Myocyte (in vitro differentiated cells): ENCODE results near the gene PPP2R5E. TPM values are rescaled to one million over a fixed set of nuclear protein-coding genes. Genes with fewer than 3 reads are reported as not detected.
"Not testable (repeated sequence)": the region's sequence is repeated elsewhere in the genome, so short reads cannot be mapped to it uniquely, and the experiment has no call there.

Experiments used
- DNase-seq: peaks from one replicate; pipeline ENCODE4 v3.0.0-alpha.2; 2012; ENCODE audit warnings: low read depth
- total RNA-seq: library from RNA; depleted of rRNA; stranded (reverse); fragments of >200 nt; gene quantifications from 2 replicates; pipeline ENCODE4 v1.2.3, GENCODE V29; 2014

The PPP2R5E gene
- total RNA-seq, 1 donor from 2014 or later: 13.7 TPM

DNA sequence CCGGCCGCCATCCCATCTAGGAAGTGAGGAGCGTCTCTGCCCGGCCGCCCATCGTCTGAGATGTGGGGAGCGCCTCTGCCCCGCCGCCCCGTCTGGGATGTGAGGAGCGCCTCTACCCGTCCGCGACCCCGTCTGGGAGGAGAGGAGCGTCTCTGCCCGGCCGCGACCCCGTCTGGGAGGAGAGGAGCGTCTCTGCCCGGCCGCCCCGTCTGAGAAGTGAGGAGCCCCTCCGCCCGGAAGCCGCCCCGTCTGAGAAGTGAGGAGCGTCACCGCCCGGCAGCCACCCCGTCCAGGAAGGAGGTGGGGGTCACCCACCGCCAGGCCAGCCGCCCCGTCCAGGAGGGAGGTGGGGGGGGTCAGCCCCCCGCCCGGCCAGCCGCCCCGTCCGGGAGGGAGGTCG lies 20.7 kb downstream of the PPP2R5E start:
- DNase-seq: not testable (repeated sequence)

DNA sequence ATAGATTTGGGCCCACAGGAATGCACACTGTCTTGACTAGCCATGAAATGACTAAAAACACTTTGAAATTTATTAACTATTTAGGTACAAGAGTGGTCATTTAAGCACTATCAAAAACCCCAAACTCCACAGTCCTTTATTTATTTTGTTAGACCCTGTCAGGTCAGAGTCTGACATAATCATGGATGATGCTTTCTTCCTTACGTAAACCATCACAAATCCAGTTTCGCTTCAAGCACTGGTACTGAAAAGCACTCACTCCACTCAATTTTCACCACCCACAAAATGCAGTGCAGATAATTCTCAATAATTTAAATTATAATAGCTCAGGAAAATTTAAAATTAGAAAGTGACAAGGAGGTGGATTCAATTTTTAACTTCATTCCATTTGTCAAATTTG lies 25.8 kb downstream of the PPP2R5E start:
- DNase-seq: no peak

DNA sequence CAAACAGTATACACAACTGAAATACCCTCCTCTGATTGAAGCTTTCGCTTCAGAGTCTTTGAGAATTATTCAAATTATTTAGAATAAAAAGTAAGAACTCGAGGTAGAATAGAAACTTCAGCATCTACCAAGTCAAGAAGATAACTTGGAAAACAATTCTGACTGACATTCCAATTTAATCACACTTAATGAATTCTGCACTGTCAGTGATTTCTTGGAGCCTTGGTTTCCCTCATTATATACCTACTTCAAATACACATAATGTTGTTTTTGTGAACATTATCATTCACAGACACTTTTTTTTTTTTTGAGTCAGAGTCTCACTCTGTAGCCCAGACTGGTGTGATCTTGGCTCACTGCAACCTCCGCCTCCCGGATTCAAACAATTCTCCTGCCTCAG lies 27.9 kb downstream of the PPP2R5E start:
- DNase-seq: no peak

DNA sequence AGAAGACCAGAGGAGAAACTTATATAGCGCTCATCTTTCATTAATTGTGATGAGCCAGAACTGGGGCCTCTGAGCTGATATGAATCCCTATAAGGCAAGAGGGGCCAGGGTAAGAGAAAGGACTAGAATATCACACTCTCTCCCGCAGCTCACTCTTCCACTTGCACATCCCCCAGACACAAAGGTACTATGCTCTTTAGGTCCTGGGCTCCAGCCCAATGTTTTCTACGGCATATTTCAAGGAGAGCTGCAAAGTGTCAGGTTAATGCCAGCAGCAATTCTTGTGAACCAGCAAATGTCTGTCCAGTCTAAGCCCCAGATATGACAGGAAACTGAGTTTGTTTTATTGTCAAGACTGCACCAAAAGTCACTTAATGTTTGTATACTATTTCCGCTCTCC lies 29.4 kb downstream of the PPP2R5E start:
- no peak for DNase-seq

DNA sequence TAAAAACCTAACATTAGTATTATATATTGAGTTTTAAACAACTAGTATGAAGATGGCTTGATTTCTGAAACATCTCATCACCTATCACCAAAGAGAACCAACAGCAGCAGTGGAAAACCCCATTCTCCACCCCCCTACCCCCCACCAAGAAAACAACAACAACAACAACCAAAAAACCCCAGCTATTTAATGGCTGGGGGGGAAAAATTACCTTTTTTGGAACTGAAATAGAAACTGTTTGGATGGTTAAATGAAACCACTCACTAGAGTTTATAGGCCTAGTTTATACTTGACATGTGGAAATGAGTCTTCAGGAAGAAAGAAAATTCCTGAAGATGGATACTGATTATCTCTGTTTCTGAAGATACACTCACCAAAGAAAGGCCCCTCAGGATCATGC lies 30.3 kb downstream of the PPP2R5E start:
- no peak for DNase-seq

DNA sequence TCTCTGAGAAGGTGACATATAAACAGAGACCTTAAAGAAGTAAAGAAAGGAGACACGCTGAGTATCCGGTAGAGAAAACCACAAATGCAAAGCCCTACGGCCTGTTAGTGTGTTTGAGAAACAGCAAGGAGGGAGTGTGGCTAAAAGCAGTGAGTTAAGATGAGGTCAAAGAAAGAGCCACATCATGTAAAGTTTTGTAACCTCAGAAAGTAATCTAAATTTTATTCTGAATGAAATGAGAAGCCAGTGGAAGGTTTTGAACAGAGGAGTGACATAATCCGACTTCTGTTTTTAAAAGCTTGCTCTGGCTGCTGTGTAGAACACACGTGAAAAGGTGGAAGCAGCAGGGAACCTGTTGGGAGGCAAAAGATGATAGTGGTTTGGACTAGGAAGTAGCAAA lies 32.6 kb downstream of the PPP2R5E start:
- no peak for DNase-seq

DNA sequence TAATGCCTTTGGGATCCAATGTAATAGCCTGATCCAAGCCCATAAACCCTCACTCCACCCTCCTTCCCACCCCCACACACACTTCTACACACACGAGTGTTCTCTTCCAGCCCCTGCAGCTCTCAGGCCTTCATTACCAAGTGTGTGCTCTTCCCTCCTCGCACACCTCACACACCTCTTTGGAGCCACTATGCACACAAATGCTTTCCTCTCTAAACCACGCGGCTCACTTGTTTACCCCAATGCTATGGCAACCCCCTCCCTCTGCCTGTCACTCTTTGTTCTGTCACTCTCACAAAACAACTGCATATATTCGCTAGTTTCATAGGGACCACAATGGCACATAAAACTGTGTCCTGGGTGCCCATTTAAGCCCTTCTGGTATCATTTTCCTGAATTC lies 35.1 kb downstream of the PPP2R5E start:
- no peak for DNase-seq

DNA sequence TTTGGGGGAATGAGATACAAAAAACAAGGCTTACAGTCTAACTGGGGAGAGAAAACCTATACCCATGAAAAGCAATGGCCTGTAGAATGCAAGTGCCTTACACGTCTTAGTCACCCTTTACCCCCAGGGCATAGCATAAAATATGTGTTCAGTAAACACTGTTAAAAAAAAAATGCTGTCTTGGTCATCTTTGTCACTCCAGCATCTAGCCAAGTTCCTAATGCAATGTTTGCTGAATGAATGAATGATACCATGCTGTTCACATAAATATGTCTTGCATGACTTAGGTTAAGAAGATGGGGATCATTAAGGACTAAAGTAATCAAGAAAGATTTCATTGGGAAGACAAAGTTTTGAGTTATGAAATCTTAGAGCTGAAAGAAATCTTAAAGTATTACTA lies 38.5 kb downstream of the PPP2R5E start:
- no peak for DNase-seq

DNA sequence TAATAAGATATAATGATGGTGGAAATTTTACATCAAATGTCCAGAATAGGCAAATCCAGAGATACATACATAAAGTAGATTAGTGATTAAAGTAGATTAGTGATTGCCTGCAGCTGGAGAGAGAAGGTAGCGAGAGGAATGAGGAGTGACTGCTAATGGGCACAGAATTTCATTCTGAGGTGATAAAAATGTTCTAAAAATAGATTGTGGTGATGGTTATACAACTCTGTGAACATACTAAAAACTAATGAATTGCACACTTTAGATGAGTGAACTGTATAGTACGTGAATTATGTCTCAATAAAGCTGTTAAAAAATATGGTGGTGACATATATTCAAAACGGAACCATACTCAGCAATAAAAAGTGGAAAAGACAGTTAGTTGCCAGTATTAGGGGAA lies 41.7 kb downstream of the PPP2R5E start:
- no peak for DNase-seq

DNA sequence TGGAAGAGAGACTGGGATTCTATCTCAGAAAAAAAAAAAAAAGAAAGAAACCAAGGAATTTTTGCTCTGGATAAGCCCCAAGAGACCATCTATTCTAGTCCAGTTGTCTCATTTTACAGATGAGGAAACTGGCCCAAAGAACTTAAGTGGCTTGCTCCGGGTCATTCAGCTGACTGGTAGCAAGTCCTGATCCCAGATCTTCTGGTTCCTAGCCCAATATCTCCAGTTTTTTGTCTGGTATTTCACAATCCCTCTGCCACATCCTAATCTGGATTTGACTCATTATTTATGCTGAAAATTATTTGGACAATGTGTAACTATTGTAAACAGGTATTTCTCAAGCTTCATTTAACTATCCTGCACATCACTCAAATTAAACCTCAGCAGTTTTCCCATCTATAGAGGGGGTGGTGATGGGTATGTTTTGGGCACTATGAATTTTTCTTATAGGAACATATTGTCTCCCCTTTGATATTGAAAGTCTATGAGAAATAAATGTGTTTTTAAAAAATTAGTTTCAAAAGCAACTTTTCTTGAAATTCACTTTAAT lies 43.4 kb downstream of the PPP2R5E start:
- no peak for DNase-seq

DNA sequence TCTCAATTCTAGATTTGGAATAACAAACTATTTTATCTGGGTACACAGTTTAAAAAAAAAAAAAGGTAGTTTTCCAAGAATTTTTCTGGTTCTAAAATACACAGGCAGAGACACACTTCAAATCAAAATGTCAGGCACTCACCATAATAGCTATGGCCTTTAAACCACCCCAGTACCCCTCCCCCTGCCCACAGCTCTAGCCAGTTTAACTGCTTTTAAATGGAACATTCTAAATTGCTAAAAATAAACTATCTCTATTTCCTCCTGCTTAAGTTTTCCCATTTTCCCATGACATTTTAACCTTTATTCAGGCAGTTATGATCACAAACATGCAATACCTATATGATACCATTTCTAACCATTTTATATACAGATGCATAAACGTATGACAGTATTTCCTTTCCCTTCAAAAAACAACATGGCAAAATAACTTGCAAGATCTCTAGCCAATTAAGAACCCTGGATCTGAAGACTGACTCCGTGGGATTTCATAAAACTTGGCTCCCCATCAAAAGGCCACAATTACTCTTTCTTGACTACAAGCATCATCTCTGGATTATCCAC lies 46.3 kb downstream of the PPP2R5E start:
- no peak for DNase-seq

DNA sequence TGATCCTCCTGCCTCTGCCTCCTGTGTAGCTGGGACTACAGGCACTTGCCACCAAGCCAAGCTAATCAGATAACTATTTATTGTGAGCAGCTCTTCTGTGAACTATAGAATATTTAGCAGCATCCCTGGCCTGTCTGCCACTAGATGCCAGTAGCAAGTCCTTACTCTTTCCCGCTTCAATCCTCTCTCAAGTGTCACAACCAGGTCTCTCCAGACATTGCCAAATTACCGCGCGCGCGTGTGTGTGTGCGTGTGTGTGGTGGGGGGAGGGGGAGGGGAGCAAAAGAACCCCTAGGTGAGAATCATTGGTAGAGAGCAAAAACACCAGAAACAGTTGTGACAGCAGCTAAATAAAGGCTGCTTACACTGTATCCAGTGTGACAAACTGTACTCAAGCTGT lies 49.9 kb downstream of the PPP2R5E start:
- no peak for DNase-seq

DNA sequence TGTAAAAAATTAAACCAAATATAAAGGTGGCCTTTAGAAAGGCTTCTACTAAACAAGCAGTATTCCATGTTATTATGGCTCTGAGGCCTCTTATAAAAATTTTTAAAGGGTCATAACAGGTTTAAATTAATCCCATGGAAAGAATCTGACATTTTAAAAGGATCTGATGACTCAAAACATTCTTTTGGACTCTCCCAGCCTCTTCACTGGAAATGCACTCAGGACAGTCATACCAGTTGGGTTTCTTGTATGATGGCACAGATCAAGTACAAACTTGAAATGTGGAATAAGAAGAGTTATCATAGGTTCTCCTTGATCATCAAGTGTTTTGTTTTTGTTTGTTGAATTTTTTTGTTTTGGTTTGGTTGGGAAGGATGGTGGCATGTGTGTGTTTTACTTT lies 50.8 kb downstream of the PPP2R5E start:
- peak; percentile 66 for DNase-seq

DNA sequence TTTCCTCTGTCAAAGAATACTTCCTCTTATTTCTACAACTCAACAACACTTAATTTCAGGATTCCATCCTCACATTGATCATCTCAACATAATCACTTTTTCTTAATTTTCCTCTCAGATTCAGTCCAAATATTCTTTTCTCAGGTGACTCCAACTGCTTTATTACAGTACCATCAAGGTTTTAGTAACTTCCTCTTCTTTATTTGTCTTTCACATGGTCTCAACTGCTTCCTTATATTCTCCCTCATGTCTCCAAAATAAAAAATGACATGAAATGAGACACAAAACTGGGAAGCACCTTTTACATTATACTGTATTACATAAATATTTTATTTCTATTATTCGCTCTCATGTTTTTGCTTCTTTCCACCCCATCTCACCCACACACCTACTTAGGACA lies 55.5 kb downstream of the PPP2R5E start:
- DNase-seq: no peak

DNA sequence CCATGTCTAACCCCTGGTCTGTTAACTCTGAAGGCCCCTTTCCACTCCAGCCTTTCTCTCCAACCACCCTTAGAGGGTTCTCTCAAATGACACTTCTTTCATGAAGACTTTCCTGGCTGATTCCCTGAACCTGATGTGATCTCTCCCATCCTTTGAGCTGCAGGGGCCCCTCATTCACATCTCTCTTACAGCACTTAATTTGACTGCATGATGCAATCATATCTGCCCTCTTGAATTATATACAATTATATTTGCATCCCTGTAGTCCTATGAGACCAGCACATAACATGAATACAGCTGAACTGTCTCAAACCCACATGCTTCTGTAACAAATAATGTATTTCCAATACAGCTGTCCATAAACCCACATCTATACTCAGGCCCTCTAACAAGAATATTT lies 56.4 kb downstream of the PPP2R5E start:
- DNase-seq: no peak

DNA sequence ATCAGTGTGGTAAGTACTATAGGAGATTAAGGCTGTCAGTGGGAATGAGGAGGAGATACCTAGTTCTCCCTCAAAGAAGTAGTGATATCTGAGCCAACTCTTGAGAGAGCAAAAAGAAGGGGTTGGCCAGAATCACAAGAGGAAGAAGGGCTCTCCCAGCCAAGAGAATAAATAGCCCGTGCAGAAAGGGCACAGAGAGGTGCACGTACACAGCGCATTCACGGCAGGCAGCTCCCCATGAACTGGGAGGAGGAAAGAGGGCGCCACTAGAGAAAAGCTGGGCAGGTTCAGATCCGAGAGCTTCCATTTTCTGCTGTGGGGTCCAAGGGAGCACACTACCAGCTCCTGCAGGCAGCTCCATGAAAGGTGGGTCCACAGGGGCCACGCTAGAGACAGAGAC lies 59.9 kb downstream of the PPP2R5E start:
- DNase-seq: no peak

DNA sequence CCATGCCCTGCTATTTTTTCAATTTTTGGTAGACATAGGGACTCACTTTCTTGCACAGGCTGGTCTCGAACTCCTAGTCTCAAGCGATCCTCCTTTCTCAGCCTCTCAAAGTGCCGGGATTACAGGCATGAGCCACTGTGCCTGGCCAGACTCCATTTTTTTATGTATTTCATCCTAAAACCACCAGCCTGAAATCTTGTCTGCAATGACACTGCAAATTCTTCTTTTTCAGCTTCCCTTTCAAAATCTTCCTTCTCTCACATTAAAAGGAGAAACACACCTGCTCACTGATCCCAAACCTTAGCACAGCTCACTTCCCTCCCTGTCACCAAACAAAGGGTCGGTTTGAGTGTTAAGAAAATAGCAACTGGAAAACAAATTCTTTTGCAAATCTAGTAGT lies 62.6 kb downstream of the PPP2R5E start:
- DNase-seq: no peak

DNA sequence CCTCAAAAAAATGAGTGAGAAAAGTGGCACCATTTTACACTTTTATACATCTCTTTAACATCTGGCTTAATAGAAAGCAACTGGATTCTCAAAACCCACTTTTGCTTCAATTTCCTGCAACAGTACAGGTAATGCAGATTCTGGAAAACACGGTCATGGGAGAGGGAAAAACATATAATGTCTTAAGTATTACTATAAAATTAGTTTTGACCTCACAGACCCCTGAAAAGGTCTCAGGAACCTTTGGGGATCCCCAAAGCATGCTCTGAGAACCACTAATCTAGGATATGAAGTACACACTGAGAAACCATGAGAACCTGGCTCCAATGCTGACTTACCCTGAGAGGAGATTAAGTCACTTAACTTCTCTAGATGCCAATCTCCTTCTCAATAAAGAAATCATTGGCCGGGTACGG lies 64.7 kb downstream of the PPP2R5E start:
- no peak for DNase-seq

DNA sequence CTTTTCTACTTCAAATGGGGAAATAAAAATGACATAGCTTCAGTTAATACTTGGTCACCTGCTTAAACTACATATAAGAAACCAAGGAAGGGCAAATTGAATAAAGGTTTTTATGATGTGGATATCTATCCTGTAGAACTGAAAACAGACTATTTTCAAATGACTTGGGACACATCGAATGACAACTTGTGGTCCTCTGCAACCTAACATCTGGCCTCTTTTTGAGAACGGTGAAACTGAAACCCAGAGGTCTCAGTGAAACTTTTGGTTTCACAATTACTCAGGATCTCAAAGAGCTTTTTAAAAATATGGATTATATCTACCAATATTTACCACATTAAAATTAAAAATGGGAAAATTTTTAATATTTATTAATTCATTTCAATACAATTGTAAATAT lies 65.2 kb downstream of the PPP2R5E start:
- no peak for DNase-seq

DNA sequence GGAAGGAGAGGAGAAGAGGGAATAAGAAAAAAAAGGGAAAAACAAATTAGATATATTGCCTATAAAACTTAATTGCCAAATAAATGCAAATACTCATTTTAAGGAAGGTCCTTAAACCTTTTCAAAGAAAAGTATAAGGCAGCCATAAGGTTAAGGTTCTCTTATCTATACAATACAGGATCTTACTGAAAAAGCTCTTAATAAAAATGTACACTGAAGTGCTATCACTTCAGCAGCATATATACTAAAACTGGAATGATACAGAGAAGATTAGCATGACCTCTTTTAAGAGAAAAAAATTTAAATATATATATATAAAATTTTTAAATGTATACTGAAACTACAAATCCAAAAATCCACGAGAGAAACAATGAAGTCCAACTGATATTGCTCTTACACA lies 65.6 kb downstream of the PPP2R5E start:
- DNase-seq: no peak

DNA sequence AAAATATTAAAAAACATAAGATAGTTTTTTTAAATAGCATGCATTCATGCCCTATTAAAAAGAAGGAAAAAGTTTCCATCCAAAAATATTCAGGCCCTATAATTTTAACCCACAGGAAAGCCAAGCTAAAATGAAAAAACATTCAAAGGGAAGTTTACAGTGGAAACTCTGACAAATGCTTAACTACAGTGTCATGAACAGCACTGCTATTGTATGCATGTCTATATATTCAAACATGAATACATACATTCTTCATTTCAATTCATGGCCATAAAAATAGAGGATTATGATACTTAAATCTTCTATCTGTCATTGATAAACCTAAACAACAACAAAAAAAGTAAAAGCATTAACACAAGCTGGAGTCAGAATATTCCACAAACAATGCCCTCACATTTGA lies 67.4 kb downstream of the PPP2R5E start:
- DNase-seq: no peak

DNA sequence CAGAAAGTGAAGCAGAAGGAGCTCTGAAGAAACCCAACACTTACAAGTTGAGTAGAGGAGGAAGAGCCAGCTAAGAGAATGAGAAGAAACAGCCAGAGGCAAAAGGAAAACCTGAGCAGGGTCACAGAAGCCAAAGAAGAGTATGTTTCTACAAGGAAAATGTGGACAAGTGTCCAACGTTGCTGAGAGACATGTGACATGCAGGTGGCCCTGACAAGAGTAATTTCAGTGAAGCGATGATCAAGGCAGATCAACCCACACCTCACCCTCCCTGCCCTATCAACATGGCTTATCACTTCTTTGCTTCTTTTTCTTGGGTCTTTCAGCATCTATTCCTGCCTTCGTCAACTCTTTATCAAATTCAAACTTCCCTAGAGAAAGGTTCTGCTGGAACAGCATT lies 68.3 kb downstream of the PPP2R5E start:
- DNase-seq: no peak

DNA sequence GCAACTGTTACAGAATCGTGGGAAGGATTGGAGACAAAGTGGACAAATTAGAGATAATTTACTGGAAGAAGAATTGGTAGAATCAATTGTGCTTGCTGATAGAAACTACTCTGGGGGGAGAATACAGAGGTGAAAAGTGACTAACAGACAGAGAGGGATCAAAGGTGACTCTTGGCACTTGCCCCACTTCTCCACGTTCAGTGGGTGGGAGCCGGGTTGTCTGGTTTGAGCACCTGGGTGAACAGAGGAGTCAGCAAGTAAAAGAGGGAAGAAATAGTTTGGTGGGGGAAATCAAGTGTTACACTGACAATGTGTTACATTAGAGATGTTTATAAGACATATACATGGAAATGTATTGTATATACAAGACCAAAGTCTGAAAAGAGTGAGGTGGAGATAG lies 69.1 kb downstream of the PPP2R5E start:
- no peak for DNase-seq
